MM.1S (cell line): ENCODE results near the gene OPTN.

Experiments
- EZH2 ChIP-seq: fragments of 300-600 bp; sonication (generic); optimal IDR thresholded peaks from 2 replicates; pipeline ENCODE3; 2017; ENCODE audit warnings: low read depth, mild to moderate bottlenecking, antibody characterized with exemption, low read length, mixed read lengths
- EZH2phosphoT487 ChIP-seq: fragments of 300-600 bp; sonication (generic); IDR thresholded peaks from 2 replicates; pipeline ENCODE4 v1.6.1; 2018; ENCODE audit warnings: antibody characterized with exemption, low read length
- TF ChIP-seq, protein P1 (sequence below): fragments of 300-600 bp; sonication (generic); IDR thresholded peaks from 2 replicates; pipeline ENCODE4 v1.5.1; 2016; ENCODE audit warnings: antibody characterized with exemption, low read length, mixed read lengths

DNA sequence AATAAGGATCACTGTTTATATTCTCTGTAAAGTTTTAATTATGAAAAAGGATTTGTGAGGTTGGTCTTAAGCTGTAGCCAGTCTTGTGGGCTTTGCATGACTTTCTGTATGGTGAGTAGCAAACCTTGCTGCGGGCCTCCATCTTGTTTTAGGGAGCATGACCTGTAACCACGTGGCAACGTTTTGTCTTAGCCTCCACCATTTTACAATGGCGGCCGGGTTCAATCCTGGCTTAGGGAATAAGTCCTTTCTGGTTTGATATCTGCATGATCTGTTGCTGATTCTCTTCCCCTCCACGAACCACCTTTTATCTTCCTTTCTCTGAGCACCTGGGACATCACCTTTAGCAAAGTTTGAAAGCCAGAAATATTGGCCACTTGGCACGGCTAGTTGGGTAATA, 32.5 kb upstream of the OPTN start:
- TF ChIP-seq, protein P1, sequence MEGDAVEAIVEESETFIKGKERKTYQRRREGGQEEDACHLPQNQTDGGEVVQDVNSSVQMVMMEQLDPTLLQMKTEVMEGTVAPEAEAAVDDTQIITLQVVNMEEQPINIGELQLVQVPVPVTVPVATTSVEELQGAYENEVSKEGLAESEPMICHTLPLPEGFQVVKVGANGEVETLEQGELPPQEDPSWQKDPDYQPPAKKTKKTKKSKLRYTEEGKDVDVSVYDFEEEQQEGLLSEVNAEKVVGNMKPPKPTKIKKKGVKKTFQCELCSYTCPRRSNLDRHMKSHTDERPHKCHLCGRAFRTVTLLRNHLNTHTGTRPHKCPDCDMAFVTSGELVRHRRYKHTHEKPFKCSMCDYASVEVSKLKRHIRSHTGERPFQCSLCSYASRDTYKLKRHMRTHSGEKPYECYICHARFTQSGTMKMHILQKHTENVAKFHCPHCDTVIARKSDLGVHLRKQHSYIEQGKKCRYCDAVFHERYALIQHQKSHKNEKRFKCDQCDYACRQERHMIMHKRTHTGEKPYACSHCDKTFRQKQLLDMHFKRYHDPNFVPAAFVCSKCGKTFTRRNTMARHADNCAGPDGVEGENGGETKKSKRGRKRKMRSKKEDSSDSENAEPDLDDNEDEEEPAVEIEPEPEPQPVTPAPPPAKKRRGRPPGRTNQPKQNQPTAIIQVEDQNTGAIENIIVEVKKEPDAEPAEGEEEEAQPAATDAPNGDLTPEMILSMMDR: no peak
- TF ChIP-seq EZH2phosphoT487: no peak
- no peak for TF ChIP-seq EZH2
